ENCODE measurements around the gene MBNL1.

GRCh38 chr3:152428577-152428976 is 159.8 kb downstream of the MBNL1 start:
- TF ChIP-seq POLR2A (IDR thresholded peaks at IDR 0.05; ENCODE audit: low read length) (no peak), GATA1 (IDR thresholded peaks at IDR 0.05; ENCODE audit: low read depth, low read length) (no peak)

All from erythroblast (primary cell).